OCI-LY1 (cell line): Measurements from ENCODE around the gene TLR9.

ENCODE experiments used
- CTCF ChIP-seq: fragments of 200-600 bp; sonication (generic), shearing (Covaris generic); IDR thresholded peaks from 2 replicates; pipeline ENCODE4 v1.5.1; 2017; ENCODE audit warnings: mild to moderate bottlenecking, antibody characterized with exemption, low read length, moderate library complexity, mixed read lengths
- EZH2 ChIP-seq: fragments of 200-600 bp; sonication (generic), shearing (Covaris generic); IDR thresholded peaks from 2 replicates; pipeline ENCODE4 v1.8.0; 2017; ENCODE audit warnings: borderline replicate concordance, mixed run types, mild to moderate bottlenecking, antibody characterized with exemption, low read length, moderate library complexity, mixed read lengths

DNA sequence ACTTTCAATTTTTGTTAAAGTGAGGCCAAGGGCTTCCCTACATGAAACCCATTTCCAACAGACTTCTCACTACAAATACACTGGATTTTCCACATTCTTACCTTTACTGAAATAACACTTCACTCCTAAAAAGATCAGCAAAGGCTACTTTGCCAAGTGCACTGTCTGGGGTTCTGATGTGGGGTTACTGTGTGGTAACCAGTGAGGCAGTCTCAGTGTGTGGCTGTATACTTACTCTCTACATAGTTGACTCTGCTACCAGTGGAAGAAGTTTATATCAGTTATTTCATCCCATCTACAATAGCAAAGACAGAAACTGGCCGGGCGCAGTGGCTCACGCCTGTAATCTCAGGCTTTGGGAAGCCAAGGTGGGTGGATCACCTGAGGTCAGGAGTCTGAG lies 47.4 kb upstream of the TLR9 start:
- TF ChIP-seq CTCF (no peak), EZH2 (no peak)
